Measurements from ENCODE around the gene PELO.
"Not testable (repeated sequence)": the region's sequence is repeated elsewhere in the genome, so short reads cannot be mapped to it uniquely, and the experiment has no call there.

The PELO gene

GRCh38 chr5:52787600-52788504, at the start of gene PELO, which contains the start of gene ITGA1:
Gene PELO (plus strand): TSS chr5:52787916. CDS start chr5:52800395, 12,479 bp downstream.
Gene ITGA1 (plus strand): TSS chr5:52787916. CDS start chr5:52788354, 438 bp downstream.
- DNase-seq = peak; percentile 93

- no peak for DNase-seq
Measured at GRCh38 chr5:52738095-52738506, 49.6 kb upstream of the PELO start.

- no peak for DNase-seq
Measured at GRCh38 chr5:52740007-52740406, 47.7 kb upstream of the PELO start.

- no peak for DNase-seq
Measured at GRCh38 chr5:52743012-52743411, 44.7 kb upstream of the PELO start.

GRCh38 chr5:52743529-52743928, 44.2 kb upstream of the PELO start:
- DNase-seq = no peak

- no peak for DNase-seq
Measured at GRCh38 chr5:52743970-52744369, 43.7 kb upstream of the PELO start.

GRCh38 chr5:52744867-52745458, 42.8 kb upstream of the PELO start:
- DNase-seq = not testable (repeated sequence)

GRCh38 chr5:52746539-52746938, 41.2 kb upstream of the PELO start:
- DNase-seq = no peak

GRCh38 chr5:52748590-52748989, 39.1 kb upstream of the PELO start:
- DNase-seq = no peak

- DNase-seq = no peak
Measured at GRCh38 chr5:52749666-52750065, 38.0 kb upstream of the PELO start.

- no peak for DNase-seq
Measured at GRCh38 chr5:52751137-52751536, 36.6 kb upstream of the PELO start.

- no peak for DNase-seq
Measured at GRCh38 chr5:52754051-52754450, 33.7 kb upstream of the PELO start.

- no peak for DNase-seq
Measured at GRCh38 chr5:52757527-52757926, 30.2 kb upstream of the PELO start.

- DNase-seq = no peak
Measured at GRCh38 chr5:52758014-52758413, 29.7 kb upstream of the PELO start.

GRCh38 chr5:52759331-52759730, 28.4 kb upstream of the PELO start:
- DNase-seq = no peak

GRCh38 chr5:52760695-52761366, 26.9 kb upstream of the PELO start:
- no peak for DNase-seq

GRCh38 chr5:52767217-52767743, 20.4 kb upstream of the PELO start:
- DNase-seq = no peak

GRCh38 chr5:52767766-52768480, 19.8 kb upstream of the PELO start:
- DNase-seq = no peak

GRCh38 chr5:52769061-52769460, 18.7 kb upstream of the PELO start:
- no peak for DNase-seq

- no peak for DNase-seq
Measured at GRCh38 chr5:52770287-52770939, 17.3 kb upstream of the PELO start.

GRCh38 chr5:52771343-52772039, 16.2 kb upstream of the PELO start:
- no peak for DNase-seq

- no peak for DNase-seq
Measured at GRCh38 chr5:52772668-52773067, 15.0 kb upstream of the PELO start.

Data from kidney glomerular epithelial cell (primary cell).